MCF 10A (cell line): ENCODE data around the gene AKAP12. TPM values are rescaled to one million over a fixed set of nuclear protein-coding genes. Genes with fewer than 3 reads are reported as not detected.
A peak's percentile ranks its signal among the peaks of the same experiment; 100 is the strongest.

Experiments used
- BruUV-seq: library from RNA; stranded (reverse); fragments of 400-500 nt; replicated peaks from 2 replicates; lab custom pipeline; 2021; lab: Mats Ljungman, UMichigan
- CTCF ChIA-PET: fragments of 300-600 bp; sonication (Branson Sonifier 250); formaldehyde crosslinking; extraction: SDS; loops from one replicate; lab custom pipeline; 2021; ENCODE audit warnings: antibody characterized with exemption, inconsistent platforms; lab: Yijun Ruan, JAX
- POLR2A ChIA-PET: fragments of 300-600, 350-650 bp; sonication (Branson Sonifier 250); formaldehyde crosslinking; extraction: SDS; loops from one replicate; lab custom pipeline; 2020; ENCODE audit warnings: antibody characterized with exemption, inconsistent platforms; lab: Yijun Ruan, JAX
- DNase-seq: peaks from one replicate; pipeline ENCODE4 v3.0.0-alpha.2; 2018; ENCODE audit not compliant: unreplicated experiment
- H3K27ac Mint-ChIP-seq: one replicate; pipeline ENCODE4 v1.8.0; 2022; ENCODE audit warnings: mild to moderate bottlenecking, low read depth, mixed read lengths; ENCODE audit not compliant: unreplicated experiment
- H3K27me3 Mint-ChIP-seq: one replicate; pipeline ENCODE4 v1.8.0; 2022; ENCODE audit warnings: mixed read lengths; ENCODE audit not compliant: insufficient read depth, unreplicated experiment
- H3K36me3 Mint-ChIP-seq: one replicate; pipeline ENCODE4 v1.8.0; 2022; ENCODE audit warnings: mild to moderate bottlenecking, moderate library complexity, mixed read lengths; ENCODE audit not compliant: insufficient read depth, unreplicated experiment
- H3K4me1 Mint-ChIP-seq: one replicate; pipeline ENCODE4 v1.8.0; 2022; ENCODE audit warnings: mixed read lengths; ENCODE audit not compliant: insufficient read depth, unreplicated experiment
- H3K4me3 Mint-ChIP-seq: one replicate; pipeline ENCODE4 v1.8.0; 2022; ENCODE audit warnings: mild to moderate bottlenecking, moderate library complexity, mixed read lengths; ENCODE audit not compliant: unreplicated experiment
- H3K9me3 Mint-ChIP-seq: one replicate; pipeline ENCODE4 v1.8.0; 2022; ENCODE audit warnings: mixed read lengths; ENCODE audit not compliant: unreplicated experiment
- intact Hi-C: fragments of 100-400 bp; cut with micrococcal nuclease; formaldehyde crosslinking; loops from 2 replicates; pipeline ENCODE4 v1.14.1; 2022
- total RNA-seq: library from RNA; stranded (reverse); gene quantifications from 2 replicates; pipeline ENCODE4 v1.2.3, GENCODE V29; 2022
- TF ChIP-seq, protein P1 (sequence below): fragments of 200-600 bp; IDR thresholded peaks from one replicate; pipeline ENCODE4 v1.8.0; 2022; ENCODE audit warnings: antibody characterized with exemption, mild to moderate bottlenecking; ENCODE audit not compliant: unreplicated experiment

AKAP12 gene
- total RNA-seq, 1 experiment from 2014 or later: 0.63 TPM

DNA sequence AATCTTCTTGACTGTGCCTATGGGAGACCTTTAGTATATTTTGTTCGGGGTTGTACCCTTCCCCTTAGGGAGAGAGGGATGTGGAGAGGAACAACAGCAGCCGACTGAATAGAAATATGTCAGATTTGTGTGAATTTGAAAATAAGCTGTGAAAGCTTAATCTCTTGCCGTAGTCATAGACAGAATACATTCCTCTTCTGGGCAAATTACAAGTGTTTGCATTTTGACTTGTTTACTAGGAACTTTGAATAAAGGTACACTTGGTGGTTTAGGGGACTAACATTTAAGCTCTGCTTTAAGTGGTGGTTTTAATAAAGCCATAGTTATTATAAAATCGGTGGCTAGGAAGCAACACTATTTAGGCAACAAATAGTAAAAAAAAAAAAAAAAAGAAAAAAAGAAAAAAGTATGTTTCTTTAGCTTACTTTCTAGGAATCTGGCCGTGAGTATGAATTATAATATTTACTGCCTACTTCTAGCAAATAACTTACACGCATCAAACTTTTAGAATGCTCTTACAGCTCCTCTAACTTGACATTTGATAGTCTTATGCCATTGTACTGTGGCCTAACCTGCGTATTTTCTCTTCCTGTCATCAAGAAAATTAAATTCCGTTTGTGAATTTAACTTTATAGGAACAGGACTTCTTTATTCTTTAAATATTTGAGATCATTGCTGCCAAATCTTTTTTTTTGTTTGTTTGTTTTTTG is 86.5 kb downstream of the AKAP12 start:
- no TSS peak for BruUV-seq
- Mint-ChIP-seq H3K9me3 (no peaks in the 10 kb centered on the region), H3K27ac (no peak overlapping the region), H3K36me3 (no peaks in the 10 kb centered on the region), H3K4me1 (peaks cover 20% of the 10 kb centered on the region), H3K4me3 (peak overlapping the region; percentile 51), H3K27me3 (no peaks in the 10 kb centered on the region)
- ChIA-PET POLR2A (interaction anchor here (1.0 to 1.5 kb wide), 3 partner anchors 308 to 321 kb away, joined by 3 to 4 read pairs (median 4); no protein-coding TSS in a partner anchor), CTCF (interaction anchor here (0.6 to 8.0 kb wide), 12 partner anchors 8 to 433 kb away, joined by 3 to 293 read pairs (median 8); no protein-coding TSS in a partner anchor)
- TF ChIP-seq, protein P1, sequence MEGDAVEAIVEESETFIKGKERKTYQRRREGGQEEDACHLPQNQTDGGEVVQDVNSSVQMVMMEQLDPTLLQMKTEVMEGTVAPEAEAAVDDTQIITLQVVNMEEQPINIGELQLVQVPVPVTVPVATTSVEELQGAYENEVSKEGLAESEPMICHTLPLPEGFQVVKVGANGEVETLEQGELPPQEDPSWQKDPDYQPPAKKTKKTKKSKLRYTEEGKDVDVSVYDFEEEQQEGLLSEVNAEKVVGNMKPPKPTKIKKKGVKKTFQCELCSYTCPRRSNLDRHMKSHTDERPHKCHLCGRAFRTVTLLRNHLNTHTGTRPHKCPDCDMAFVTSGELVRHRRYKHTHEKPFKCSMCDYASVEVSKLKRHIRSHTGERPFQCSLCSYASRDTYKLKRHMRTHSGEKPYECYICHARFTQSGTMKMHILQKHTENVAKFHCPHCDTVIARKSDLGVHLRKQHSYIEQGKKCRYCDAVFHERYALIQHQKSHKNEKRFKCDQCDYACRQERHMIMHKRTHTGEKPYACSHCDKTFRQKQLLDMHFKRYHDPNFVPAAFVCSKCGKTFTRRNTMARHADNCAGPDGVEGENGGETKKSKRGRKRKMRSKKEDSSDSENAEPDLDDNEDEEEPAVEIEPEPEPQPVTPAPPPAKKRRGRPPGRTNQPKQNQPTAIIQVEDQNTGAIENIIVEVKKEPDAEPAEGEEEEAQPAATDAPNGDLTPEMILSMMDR: no peak
- DNase-seq: no peak
- intact Hi-C loops: no loop called here

DNA sequence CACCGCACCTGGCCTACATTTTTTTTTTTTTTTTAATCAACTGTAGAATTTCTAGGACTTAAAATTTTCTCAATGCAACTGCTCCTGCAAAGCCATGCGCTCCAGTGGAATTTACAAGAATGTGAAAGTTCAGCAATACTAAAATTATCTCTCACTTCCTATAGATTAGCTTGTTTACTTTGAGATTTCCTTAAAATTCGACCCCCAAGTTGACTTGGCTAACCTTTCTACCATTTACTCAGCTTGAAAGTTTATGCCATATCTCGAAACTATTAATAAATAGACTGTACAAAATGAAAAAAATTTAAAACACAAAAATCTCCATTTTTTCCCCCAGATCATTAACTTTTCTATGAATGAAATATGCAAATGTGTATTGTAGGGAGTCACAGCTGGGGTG is 87.3 kb downstream of the AKAP12 start:
- Mint-ChIP-seq H3K36me3 (no peaks in the 10 kb centered on the region), H3K4me1 (peaks cover 20% of the 10 kb centered on the region), H3K9me3 (no peaks in the 10 kb centered on the region), H3K27ac (no peak overlapping the region), H3K27me3 (no peaks in the 10 kb centered on the region), H3K4me3 (no peak overlapping the region)
- CTCF ChIA-PET: interaction anchor here (7.8 to 8.0 kb wide), 2 partner anchors 310 to 433 kb away, joined by 116 to 293 read pairs; no protein-coding TSS in a partner anchor
- POLR2A ChIA-PET: interaction anchor here (0.6 to 1.5 kb wide), 2 partner anchors 313 to 469 kb away, joined by 4 read pairs; no protein-coding TSS in a partner anchor
- DNase-seq: no peak
- BruUV-seq: no TSS peak
- intact Hi-C loops: no loop called here
- TF ChIP-seq, protein P1: no peak

DNA sequence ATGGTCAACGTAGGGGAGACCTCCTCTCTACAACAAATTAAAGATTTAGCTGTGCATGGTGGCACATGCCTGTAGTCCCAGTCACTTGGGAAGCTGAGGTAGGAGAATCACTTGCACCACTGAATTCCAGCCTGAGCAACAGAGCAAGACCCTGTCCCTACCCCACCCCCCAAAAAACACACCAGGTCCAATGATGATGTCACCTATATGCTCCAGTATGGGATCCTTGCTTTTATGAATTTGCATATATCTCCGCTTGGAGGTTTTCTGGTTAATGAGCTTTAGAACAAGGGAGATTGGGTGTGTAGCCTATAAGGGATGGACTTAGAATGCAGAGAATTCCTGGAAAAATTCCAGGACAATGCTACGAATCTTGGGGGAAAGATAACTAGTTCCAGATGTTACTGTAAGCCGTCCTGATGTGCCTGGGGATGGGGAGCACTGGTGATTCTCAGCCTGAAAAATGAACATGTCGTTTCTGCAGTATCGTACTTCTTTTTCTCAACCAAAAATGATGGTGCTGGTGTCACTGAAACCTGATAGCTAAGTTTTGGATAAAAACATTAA is 90.4 kb downstream of the AKAP12 start:
- intact Hi-C loops: loop anchor here (10.0 kb wide), 1 partner anchor 935 kb away; no protein-coding TSS in a partner anchor
- CTCF ChIA-PET: interaction anchor here (1.1 to 2.2 kb wide), 3 partner anchors 316 to 438 kb away, joined by 4 to 5 read pairs (median 4); no protein-coding TSS in a partner anchor
- Mint-ChIP-seq H3K9me3 (no peaks in the 10 kb centered on the region), H3K4me3 (no peak overlapping the region), H3K27ac (no peak overlapping the region), H3K4me1 (peaks cover under 1% of the 10 kb centered on the region), H3K36me3 (no peaks in the 10 kb centered on the region), H3K27me3 (no peaks in the 10 kb centered on the region)
- no peak for DNase-seq
- POLR2A ChIA-PET: no interaction called here
- TF ChIP-seq, protein P1: no peak
- no TSS peak for BruUV-seq

DNA sequence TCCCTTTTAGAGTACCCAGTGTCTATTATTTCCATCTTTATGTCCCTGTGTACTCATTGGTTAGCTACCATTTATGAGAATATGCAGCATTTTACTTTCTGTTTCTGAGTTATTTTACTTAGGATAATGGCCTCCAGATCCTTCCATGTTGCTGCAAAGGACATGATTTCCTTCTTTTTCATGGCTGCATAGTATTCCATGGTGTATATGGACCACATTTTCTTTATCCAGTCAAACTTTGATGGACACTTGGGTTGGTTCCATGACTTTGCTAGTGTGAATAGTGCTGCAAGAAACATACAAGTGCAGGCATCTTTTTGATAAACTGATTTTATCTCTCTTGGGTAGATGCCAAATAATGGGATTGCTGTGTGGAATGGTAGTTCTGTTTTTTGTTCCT is 96.2 kb downstream of the AKAP12 start:
- no TSS peak for BruUV-seq
- Mint-ChIP-seq H3K36me3 (peaks cover 6% of the 10 kb centered on the region), H3K9me3 (no peaks in the 10 kb centered on the region), H3K27ac (no peak overlapping the region), H3K27me3 (no peaks in the 10 kb centered on the region), H3K4me3 (no peak overlapping the region), H3K4me1 (no peaks in the 10 kb centered on the region)
- POLR2A ChIA-PET: interaction anchor here (0.6 kb wide), 2 partner anchors 22 to 373 kb away, joined by 3 read pairs; no protein-coding TSS in a partner anchor
- TF ChIP-seq, protein P1: no peak
- CTCF ChIA-PET: interaction anchor here (0.6 to 3.5 kb wide), 12 partner anchors 11 to 515 kb away, joined by 3 to 81 read pairs (median 4); no protein-coding TSS in a partner anchor
- intact Hi-C loops: loop anchor here (2.0 to 10.0 kb wide), 2 partner anchors 517 to 929 kb away; no protein-coding TSS in a partner anchor
- no peak for DNase-seq
